CD8-positive, alpha-beta memory T cell (primary cell): ENCODE results near the gene PPIL6. TPM values are rescaled to one million over a fixed set of nuclear protein-coding genes. Genes with fewer than 3 reads are reported as not detected.

Experiments
- CTCF ChIA-PET: fragments of 350-600 bp; sonication (Branson Sonifier 250); formaldehyde crosslinking; loops from one replicate; lab custom pipeline; 2021; ENCODE audit warnings: antibody characterized with exemption; lab: Charles Lee
- POLR2A ChIA-PET: fragments of 350-600 bp; sonication (Branson Sonifier 250); formaldehyde crosslinking; loops from one replicate; lab custom pipeline; 2021; ENCODE audit warnings: antibody characterized with exemption; lab: Charles Lee
- DNase-seq, 5 donors: peaks; one replicate each; pipeline versions ENCODE4 v3.0.0 to v3.0.0-alpha.2; 2020 to 2022; ENCODE audit warnings: mixed read lengths in 1 of 5
- H3K27ac ChIP-seq: one replicate; pipeline ENCODE4 v1.7.0; 2013; ENCODE audit warnings: low read depth, mild to moderate bottlenecking, low read length, moderate library complexity
- H3K27me3 ChIP-seq: 2 replicates; pipeline ENCODE4 v1.7.0; 2013; ENCODE audit warnings: low read length, mild to moderate bottlenecking; ENCODE audit not compliant: insufficient read depth, poor library complexity, severe bottlenecking
- H3K36me3 ChIP-seq: 2 replicates; pipeline ENCODE4 v1.7.0; 2013; ENCODE audit warnings: mild to moderate bottlenecking, low read length, moderate library complexity; ENCODE audit not compliant: insufficient read depth
- H3K4me1 ChIP-seq: 2 replicates; pipeline ENCODE4 v1.7.0; 2013; ENCODE audit warnings: mild to moderate bottlenecking, low read length, moderate library complexity; ENCODE audit not compliant: insufficient read depth
- H3K4me3 ChIP-seq: 2 replicates; pipeline ENCODE4 v1.7.0; 2013; ENCODE audit warnings: mild to moderate bottlenecking, low read length
- H3K9me3 ChIP-seq: 2 replicates; pipeline ENCODE4 v1.7.0; 2013; ENCODE audit warnings: mild to moderate bottlenecking, low read length
- H3K27ac Mint-ChIP-seq, 8 donors: one replicate each; pipeline ENCODE4 v1.8.0; 2020 to 2021; ENCODE audit warnings: mixed read lengths in 8 of 8, mild to moderate bottlenecking in 6 of 8, inconsistent platforms in 3 of 8, moderate library complexity in 3 of 8
- H3K27me3 Mint-ChIP-seq, 2 donors: one replicate each; pipeline ENCODE4 v1.8.0; 2020 to 2021; ENCODE audit warnings: mixed read lengths in 2 of 2, mild to moderate bottlenecking in 1 of 2, moderate library complexity in 1 of 2
- H3K36me3 Mint-ChIP-seq, 3 donors: one replicate each; pipeline ENCODE4 v1.8.0; 2020 to 2021; ENCODE audit warnings: mixed read lengths in 3 of 3, inconsistent platforms in 1 of 3, mild to moderate bottlenecking in 1 of 3
- H3K4me1 Mint-ChIP-seq, 3 donors: one replicate each; pipeline ENCODE4 v1.8.0; 2020 to 2021; ENCODE audit warnings: mixed read lengths in 3 of 3, inconsistent platforms in 1 of 3, mild to moderate bottlenecking in 1 of 3
- H3K4me3 Mint-ChIP-seq, 7 donors: one replicate each; pipeline ENCODE4 v1.8.0; 2020 to 2021; ENCODE audit warnings: mixed read lengths in 7 of 7, mild to moderate bottlenecking in 6 of 7, moderate library complexity in 4 of 7, inconsistent platforms in 2 of 7
- H3K9me3 Mint-ChIP-seq, 5 donors: one replicate each; pipeline ENCODE4 v1.8.0; 2020 to 2022; ENCODE audit warnings: mixed read lengths in 5 of 5, mild to moderate bottlenecking in 3 of 5, moderate library complexity in 2 of 5, inconsistent platforms in 1 of 5
- polyA plus RNA-seq: library from polyadenylated mRNA; unstranded; fragments of 300-500 nt; fragmentation: Illumina TruSeq; gene quantifications from one replicate; pipeline ENCODE4 v1.2.3, GENCODE V29; 2021
- total RNA-seq, 2 experiments: library from RNA; stranded (reverse); gene quantifications; one replicate each; pipeline ENCODE4 v1.2.3, GENCODE V29; 2021

PPIL6 gene
- total and polyA plus RNA-seq, 3 experiments from 2014 or later = 0.13 to 0.46 TPM; not detected in 1

DNA sequence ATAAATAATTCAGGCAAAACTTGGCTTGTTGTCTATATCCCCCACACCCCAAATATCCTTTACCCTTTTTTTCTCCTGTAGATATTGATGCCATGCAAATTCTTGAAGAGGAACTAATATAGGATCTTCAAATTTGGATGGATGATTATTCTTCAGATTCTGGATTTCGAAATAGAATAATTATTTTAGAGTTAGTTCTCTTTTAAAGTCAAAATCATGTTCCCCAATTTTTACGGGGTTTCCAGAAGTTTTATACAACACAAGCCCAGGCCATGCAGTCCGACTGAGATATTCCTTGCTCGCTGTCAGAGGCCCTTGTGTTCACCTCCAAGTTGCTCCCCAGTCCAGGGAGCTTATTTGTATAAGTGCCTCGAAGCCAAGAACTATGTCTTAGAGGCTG, 4.4 kb downstream of the PPIL6 start:
- H3K4me3 Mint-ChIP-seq = no peak overlapping the region
- peaks cover 7% of the 10 kb centered on the region for H3K4me1 ChIP-seq
- ChIA-PET CTCF (interaction anchor here (0.8 kb wide), 1 partner anchor 52 kb away, joined by 3 read pairs; no protein-coding TSS in a partner anchor), POLR2A (no interaction called here)
- peaks cover 0 to 3% of the 10 kb centered on the region in 2 donors for H3K27me3 Mint-ChIP-seq
- no peaks in the 10 kb centered on the region for H3K36me3 ChIP-seq
- peaks cover 4 to 7% (median 6%) of the 10 kb centered on the region in 3 donors for H3K4me1 Mint-ChIP-seq
- no peaks in the 10 kb centered on the region for H3K9me3 Mint-ChIP-seq
- H3K36me3 Mint-ChIP-seq = peaks cover 0 to 3% (median 0%) of the 10 kb centered on the region in 3 donors
- H3K27ac Mint-ChIP-seq = no peak overlapping the region
- no peak overlapping the region for H3K27ac ChIP-seq
- H3K9me3 ChIP-seq = no peaks in the 10 kb centered on the region
- H3K4me3 ChIP-seq = no peak overlapping the region
- no peaks in the 10 kb centered on the region for H3K27me3 ChIP-seq
- DNase-seq = no peak

DNA sequence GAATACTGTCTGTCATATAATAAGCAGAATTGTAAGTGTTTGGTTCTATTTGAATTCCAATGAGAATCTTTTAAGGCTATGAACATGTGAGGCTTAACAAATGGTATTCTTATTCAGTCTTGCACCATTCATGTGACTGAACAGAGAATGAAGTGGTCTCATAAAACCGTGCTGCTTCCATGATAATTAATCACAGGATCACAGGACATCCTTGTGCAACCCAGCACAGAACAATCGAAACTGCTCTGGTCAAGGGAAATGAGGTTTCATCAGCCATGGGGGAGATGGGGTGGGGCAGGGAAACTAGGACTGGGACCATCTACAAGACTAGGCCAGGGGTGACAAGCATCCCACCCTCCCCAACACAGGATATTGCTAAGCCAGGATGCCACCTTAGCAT, 6.0 kb downstream of the PPIL6 start:
- no peaks in the 10 kb centered on the region for H3K4me1 Mint-ChIP-seq
- no peak overlapping the region for H3K4me3 ChIP-seq
- H3K27ac ChIP-seq = no peak overlapping the region
- DNase-seq = no peak
- no peaks in the 10 kb centered on the region for H3K27me3 ChIP-seq
- peak overlapping the region in 1 of 7 donors; percentile 56 for H3K4me3 Mint-ChIP-seq
- no peaks in the 10 kb centered on the region for H3K36me3 Mint-ChIP-seq
- no peaks in the 10 kb centered on the region for H3K4me1 ChIP-seq
- peaks cover 0 to 3% of the 10 kb centered on the region in 2 donors for H3K27me3 Mint-ChIP-seq
- POLR2A ChIA-PET = no interaction called here
- no peaks in the 10 kb centered on the region for H3K9me3 Mint-ChIP-seq
- peak overlapping the region in 2 of 8 donors; percentile 31 to 47 for H3K27ac Mint-ChIP-seq
- H3K9me3 ChIP-seq = no peaks in the 10 kb centered on the region
- CTCF ChIA-PET = interaction anchor here (0.7 kb wide), 1 partner anchor 803 kb away, joined by 3 read pairs; no protein-coding TSS in a partner anchor
- no peaks in the 10 kb centered on the region for H3K36me3 ChIP-seq

DNA sequence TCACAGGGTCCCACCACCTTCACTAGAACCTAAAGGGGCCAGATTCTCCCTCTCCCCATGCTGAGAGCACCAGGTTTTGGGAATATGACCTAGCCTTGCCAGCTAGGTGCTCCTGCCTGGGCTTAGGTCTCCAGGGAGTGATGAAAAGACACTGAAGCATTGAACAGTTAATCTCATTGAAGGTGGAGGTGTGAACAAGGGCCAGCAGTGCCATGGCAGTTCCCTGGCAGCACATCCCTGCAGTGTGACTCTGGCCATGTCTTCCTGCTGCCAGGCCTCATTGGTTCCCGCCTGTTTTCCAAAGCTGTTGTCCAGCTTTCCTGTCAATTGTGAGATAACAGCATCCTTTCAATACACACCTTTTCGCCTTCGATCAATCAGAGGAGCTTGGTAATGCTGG, 10.9 kb downstream of the PPIL6 start:
- Mint-ChIP-seq H3K4me3 (no peak overlapping the region), H3K36me3 (no peaks in the 10 kb centered on the region), H3K9me3 (no peaks in the 10 kb centered on the region), H3K27me3 (peaks cover 0 to 3% of the 10 kb centered on the region in 2 donors), H3K4me1 (peaks cover 0 to 4% (median 0%) of the 10 kb centered on the region in 3 donors), H3K27ac (no peak overlapping the region)
- POLR2A ChIA-PET = no interaction called here
- no peaks in the 10 kb centered on the region for H3K9me3 ChIP-seq
- H3K36me3 ChIP-seq = no peaks in the 10 kb centered on the region
- no peak overlapping the region for H3K27ac ChIP-seq
- H3K4me3 ChIP-seq = no peak overlapping the region
- CTCF ChIA-PET = no interaction called here
- no peaks in the 10 kb centered on the region for H3K4me1 ChIP-seq
- H3K27me3 ChIP-seq = no peaks in the 10 kb centered on the region
- DNase-seq = no peak

DNA sequence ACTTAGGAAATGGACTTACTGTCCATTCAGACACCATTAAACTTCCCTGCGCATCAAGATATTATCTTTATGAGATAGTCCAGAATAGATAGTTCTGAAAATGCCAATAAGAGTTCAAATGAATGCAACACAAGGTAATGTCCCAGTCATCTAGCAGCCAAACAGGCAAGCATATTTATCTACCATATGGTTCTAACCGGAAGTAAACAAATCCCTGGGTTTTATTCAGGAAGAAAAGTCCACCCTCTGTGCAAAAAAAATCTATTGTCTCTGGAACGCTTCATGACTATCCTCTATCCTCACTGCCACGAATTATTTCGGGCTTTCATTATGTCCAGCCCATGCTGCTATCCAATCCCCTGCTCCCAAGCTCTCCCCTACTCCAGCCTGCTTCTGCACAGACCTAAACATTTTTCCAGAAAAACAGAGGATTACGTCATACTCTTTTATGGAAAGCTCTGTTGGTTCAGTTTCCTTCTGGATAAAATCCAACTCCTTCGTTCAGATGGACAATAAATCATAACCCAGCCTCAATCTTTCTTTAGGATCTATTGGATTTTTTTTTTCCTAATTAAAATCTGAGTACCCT, 11.4 kb downstream of the PPIL6 start:
- H3K27ac ChIP-seq = no peak overlapping the region
- ChIA-PET POLR2A (no interaction called here), CTCF (no interaction called here)
- H3K4me1 Mint-ChIP-seq = peaks cover 0 to 4% (median 0%) of the 10 kb centered on the region in 3 donors
- H3K27me3 Mint-ChIP-seq = peaks cover 0 to 3% of the 10 kb centered on the region in 2 donors
- no peaks in the 10 kb centered on the region for H3K36me3 Mint-ChIP-seq
- no peaks in the 10 kb centered on the region for H3K9me3 ChIP-seq
- H3K4me1 ChIP-seq = no peaks in the 10 kb centered on the region
- no peak overlapping the region for H3K4me3 ChIP-seq
- H3K27me3 ChIP-seq = no peaks in the 10 kb centered on the region
- no peak overlapping the region for H3K27ac Mint-ChIP-seq
- H3K9me3 Mint-ChIP-seq = no peaks in the 10 kb centered on the region
- H3K4me3 Mint-ChIP-seq = no peak overlapping the region
- no peak for DNase-seq
- no peaks in the 10 kb centered on the region for H3K36me3 ChIP-seq

DNA sequence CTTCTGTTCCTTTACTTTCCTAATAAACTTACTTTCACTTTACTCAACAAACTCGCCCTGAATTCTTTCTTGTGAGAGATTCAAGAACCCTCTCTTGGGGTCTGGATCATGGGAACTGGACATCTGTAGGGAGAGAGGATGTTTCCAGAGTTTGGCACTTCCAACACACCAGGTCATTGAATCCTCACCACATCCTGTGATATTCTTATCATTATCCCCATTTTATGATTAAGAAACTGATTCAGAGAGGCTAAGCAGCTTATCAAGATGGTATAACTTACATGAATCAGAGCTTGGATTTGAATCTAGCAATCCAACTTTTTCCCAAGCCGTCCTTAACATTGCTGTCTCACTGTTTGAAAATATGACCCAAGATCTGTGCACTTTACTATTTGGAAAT, 15.5 kb downstream of the PPIL6 start:
- Histone ChIP-seq H3K36me3 (no peaks in the 10 kb centered on the region), H3K4me1 (no peaks in the 10 kb centered on the region), H3K27ac (no peak overlapping the region), H3K9me3 (no peaks in the 10 kb centered on the region), H3K4me3 (no peak overlapping the region), H3K27me3 (no peaks in the 10 kb centered on the region)
- H3K27me3 Mint-ChIP-seq = peaks cover 0 to 2% of the 10 kb centered on the region in 2 donors
- peaks cover 0 to 4% (median 0%) of the 10 kb centered on the region in 3 donors for H3K4me1 Mint-ChIP-seq
- peaks cover 0 to 2% (median 0%) of the 10 kb centered on the region in 3 donors for H3K36me3 Mint-ChIP-seq
- ChIA-PET POLR2A (no interaction called here), CTCF (no interaction called here)
- no peak overlapping the region for H3K4me3 Mint-ChIP-seq
- peak overlapping the region in 1 of 8 donors; percentile 57 for H3K27ac Mint-ChIP-seq
- no peaks in the 10 kb centered on the region for H3K9me3 Mint-ChIP-seq
- DNase-seq = no peak

DNA sequence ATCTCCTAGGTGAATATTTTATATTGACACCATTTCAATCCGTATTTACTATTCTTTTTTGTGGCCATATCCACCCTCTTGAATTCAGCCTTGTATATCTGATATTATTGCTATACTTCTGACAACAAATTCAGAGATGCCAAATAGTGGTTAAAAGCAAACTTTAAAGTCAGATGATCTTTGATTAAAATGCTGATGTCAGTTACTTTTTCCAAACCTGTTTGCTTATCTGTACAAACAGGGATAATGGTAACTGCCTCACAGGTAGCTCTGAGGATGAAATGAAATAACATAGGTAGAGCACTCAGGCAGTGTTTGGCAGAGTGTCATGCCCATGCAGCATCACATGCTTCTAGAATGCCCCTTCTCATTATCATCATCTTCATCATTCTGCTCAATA, 19.2 kb downstream of the PPIL6 start:
- Histone ChIP-seq H3K4me1 (no peaks in the 10 kb centered on the region), H3K36me3 (no peaks in the 10 kb centered on the region), H3K27ac (no peak overlapping the region), H3K27me3 (no peaks in the 10 kb centered on the region), H3K4me3 (no peak overlapping the region), H3K9me3 (no peaks in the 10 kb centered on the region)
- ChIA-PET POLR2A (no interaction called here), CTCF (no interaction called here)
- Mint-ChIP-seq H3K36me3 (peaks cover 0 to 2% (median 0%) of the 10 kb centered on the region in 3 donors), H3K27ac (no peak overlapping the region), H3K9me3 (no peaks in the 10 kb centered on the region), H3K27me3 (peaks cover 2 to 3% of the 10 kb centered on the region in 2 donors), H3K4me1 (peaks cover 0 to 4% (median 0%) of the 10 kb centered on the region in 3 donors), H3K4me3 (no peak overlapping the region)
- no peak for DNase-seq

DNA sequence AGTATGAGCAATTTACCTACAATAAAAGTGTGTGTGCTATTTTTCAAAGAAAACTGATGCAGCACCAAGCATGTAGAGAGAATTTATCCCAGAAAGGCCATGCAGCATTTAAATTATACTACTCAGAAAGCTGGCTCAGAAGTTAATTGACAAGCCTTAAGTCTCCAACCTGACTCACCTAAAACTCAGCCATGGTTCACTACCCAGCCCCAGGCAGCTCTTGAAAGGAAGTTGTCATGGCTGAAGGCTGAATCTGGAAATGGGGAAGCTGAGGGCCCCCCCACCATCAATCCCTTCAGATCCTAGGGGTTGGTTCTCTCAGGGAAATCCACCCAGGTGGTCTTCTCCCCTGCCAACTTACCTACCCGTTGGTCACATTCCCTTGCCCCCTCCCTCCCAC, 19.7 kb downstream of the PPIL6 start:
- ChIA-PET POLR2A (no interaction called here), CTCF (no interaction called here)
- peaks cover 0 to 2% (median 0%) of the 10 kb centered on the region in 3 donors for H3K36me3 Mint-ChIP-seq
- DNase-seq = no peak
- H3K27me3 Mint-ChIP-seq = peaks cover 2 to 3% of the 10 kb centered on the region in 2 donors
- H3K4me3 Mint-ChIP-seq = no peak overlapping the region
- H3K36me3 ChIP-seq = no peaks in the 10 kb centered on the region
- no peak overlapping the region for H3K27ac ChIP-seq
- H3K4me1 ChIP-seq = no peaks in the 10 kb centered on the region
- H3K9me3 Mint-ChIP-seq = no peaks in the 10 kb centered on the region
- H3K9me3 ChIP-seq = no peaks in the 10 kb centered on the region
- H3K27ac Mint-ChIP-seq = no peak overlapping the region
- peaks cover 0 to 4% (median 0%) of the 10 kb centered on the region in 3 donors for H3K4me1 Mint-ChIP-seq
- no peaks in the 10 kb centered on the region for H3K27me3 ChIP-seq
- H3K4me3 ChIP-seq = no peak overlapping the region

DNA sequence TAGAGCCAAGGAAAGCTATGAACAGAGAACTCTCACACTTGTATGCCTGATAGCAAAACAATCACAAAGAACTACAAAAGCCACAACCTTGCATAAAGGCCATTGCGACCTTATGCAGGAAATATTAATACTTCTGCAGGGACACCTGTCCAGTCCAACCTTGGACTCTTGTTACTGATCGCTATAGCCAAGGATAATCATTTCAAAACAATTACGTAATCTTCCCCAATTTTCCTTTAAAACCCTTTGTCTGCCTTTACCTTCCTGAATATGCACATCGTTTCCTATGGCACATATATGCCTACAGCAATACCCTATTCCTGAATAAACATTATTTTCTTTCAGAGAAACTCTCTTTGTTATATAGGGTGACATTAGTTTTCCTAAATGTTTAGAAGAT, 22.8 kb downstream of the PPIL6 start:
- Histone ChIP-seq H3K36me3 (no peaks in the 10 kb centered on the region), H3K4me1 (no peaks in the 10 kb centered on the region), H3K4me3 (no peak overlapping the region), H3K27me3 (no peaks in the 10 kb centered on the region), H3K9me3 (no peaks in the 10 kb centered on the region), H3K27ac (no peak overlapping the region)
- Mint-ChIP-seq H3K27ac (no peak overlapping the region), H3K4me1 (no peaks in the 10 kb centered on the region), H3K4me3 (no peak overlapping the region), H3K9me3 (peaks cover 0 to 1% (median 0%) of the 10 kb centered on the region in 5 donors), H3K27me3 (peaks cover 2 to 3% of the 10 kb centered on the region in 2 donors), H3K36me3 (no peaks in the 10 kb centered on the region)
- CTCF ChIA-PET = no interaction called here
- DNase-seq = no peak
- POLR2A ChIA-PET = no interaction called here
